ENCODE results near the gene PPP4R2.

The PPP4R2 gene

DNA sequence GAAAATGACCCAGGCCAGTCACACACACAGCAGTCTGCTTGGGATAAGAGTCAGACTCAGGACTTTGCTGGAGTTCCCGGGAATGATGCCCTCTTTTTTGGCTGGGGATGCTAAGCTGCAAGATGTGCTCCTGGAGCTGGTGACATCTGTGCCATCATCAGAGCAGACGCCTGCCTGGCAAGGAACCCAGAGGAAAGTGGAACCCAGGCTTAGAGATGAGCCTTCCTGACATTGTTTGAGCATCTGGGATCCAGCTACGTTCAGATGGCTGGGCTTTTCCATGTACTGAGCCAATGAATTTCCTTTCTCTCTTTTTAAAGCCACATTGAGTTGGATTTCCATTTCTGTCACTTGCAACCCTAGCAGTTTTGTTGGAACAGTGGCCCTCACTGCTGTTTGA, 118.1 kb downstream of the PPP4R2 start:
- no peak for DNase-seq (ENCODE audit: low read depth in 2 of 2)

DNA sequence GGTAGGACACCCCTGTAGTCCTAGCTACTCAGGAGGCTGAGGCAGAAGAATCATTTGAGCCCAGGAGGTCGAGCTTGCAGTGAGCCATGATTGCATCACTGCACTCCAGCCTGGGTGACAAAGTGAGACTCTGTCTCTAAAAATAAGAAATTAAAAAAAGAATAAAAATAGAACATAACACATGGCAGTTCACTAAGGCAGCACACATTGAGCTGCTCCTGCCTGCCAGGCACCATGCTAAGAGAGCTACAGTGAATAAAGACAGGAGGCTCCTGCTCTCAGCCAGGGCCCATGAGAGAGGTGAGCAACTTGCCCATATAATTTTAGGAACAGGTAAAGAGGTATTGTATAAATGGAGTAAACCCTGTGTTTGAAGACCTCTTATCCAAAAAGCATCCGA, 119.2 kb downstream of the PPP4R2 start:
- no peak for DNase-seq (ENCODE audit: low read depth in 2 of 2)

All from stimulated activated CD4-positive, alpha-beta T cell treated with anti-CD3 and anti-CD28 coated beads, Interleukin-12 subunit alpha, Interleukin-12 subunit beta, amount 100 ng/mL, for 24 hours (primary cell).